Left renal pelvis (tissue), 4 donors: ENCODE results near the gene NACAD. TPM values are rescaled to one million over a fixed set of nuclear protein-coding genes. Genes with fewer than 3 reads are reported as not detected.

Experiments used
- DNase-seq, 4 donors: peaks; one replicate each; pipeline ENCODE4 v3.0.0-alpha.2; 2013; ENCODE audit warnings: low read depth in 4 of 4, low spot score in 3 of 4
- polyA plus RNA-seq, 4 donors: library from polyadenylated mRNA; unstranded; fragments of 120-200 nt; gene quantifications; one replicate each; pipeline ENCODE4 v1.2.1, GENCODE V29; 2013; ENCODE audit not compliant: insufficient read length in 4 of 4

NACAD gene
- polyA plus RNA-seq, 4 donors, result 8.5 to 10.0 (median 9.0) TPM

DNA sequence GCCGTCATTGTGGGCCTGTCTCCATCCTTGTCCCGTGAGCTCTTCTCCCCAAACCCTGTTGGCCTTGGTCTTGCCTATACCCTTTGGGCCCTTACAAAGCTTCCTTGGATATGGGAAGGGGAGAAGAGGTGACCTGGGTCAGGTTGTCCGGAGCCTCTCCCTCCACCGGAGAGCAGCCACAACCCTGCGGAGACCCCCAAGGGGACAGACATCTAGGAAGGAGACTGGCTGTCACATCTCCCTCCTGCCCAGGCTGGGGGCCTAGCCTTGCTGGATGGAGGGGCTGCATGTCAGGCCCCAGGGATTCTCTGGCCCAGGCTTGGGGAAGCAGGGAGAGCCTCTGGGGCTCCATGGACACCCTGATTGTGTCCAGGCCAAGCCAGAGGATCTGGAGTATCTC is 11.8 kb downstream of the NACAD start:
- DNase-seq, result no peak

GRCh38 chr7:45075871-45076796 is 12.6 kb downstream of the NACAD start:
- DNase-seq, result no peak

DNA sequence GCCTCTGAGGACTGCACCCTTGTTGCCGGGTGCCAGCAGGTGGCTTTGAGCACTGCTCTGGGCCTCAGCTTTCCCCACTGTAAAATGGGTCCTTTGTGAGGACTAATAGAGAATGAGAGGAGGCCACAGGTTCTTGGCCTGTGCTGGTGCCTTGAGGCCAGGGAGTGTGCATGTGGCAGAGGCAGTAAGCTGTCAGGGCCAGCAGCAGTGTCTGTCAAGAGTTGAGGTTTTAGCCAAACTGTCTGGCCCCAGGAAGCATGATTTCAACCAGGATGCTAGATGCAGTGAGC is 13.5 kb downstream of the NACAD start:
- DNase-seq, result no peak

DNA sequence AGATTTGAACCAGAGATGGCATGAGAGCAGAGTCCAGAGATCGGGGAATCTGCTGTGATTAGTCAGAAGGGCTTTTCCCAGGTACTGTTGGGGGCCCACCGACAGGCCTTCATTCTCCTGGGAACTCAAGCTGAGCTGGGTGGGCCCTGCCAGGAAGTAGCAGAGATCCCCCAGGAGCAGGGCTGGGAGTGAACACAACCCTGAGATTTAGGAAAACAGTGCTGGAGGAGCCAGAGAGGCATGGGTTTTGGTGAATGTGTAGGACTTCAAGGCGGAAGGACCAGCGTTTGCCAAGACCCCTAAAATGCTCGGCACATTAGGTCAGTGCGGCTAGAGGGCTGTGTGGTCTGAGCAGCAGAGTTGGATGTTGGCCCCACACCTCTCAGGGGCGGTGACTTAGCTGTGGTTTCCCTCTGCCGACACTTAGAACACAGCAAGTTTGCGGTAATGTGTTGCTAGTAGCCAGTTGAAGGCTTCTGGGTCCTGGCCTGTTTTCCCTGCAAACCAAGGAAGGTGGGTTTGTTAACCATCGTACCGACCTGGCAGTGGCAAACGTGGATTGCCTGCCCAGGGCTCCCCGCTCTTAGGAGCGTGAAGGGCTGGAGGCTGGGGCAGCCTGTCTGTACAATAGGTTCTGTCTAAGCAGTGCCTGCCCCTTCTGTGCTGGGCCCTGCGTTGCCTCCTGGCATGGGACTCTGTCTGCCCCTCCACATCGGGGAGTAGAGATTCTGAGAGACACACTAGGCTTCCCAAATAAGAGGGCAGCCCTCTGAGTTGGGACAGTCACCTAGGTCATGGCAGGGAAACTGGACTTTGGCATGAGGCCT is 14.0 kb downstream of the NACAD start:
- DNase-seq, result no peak

DNA sequence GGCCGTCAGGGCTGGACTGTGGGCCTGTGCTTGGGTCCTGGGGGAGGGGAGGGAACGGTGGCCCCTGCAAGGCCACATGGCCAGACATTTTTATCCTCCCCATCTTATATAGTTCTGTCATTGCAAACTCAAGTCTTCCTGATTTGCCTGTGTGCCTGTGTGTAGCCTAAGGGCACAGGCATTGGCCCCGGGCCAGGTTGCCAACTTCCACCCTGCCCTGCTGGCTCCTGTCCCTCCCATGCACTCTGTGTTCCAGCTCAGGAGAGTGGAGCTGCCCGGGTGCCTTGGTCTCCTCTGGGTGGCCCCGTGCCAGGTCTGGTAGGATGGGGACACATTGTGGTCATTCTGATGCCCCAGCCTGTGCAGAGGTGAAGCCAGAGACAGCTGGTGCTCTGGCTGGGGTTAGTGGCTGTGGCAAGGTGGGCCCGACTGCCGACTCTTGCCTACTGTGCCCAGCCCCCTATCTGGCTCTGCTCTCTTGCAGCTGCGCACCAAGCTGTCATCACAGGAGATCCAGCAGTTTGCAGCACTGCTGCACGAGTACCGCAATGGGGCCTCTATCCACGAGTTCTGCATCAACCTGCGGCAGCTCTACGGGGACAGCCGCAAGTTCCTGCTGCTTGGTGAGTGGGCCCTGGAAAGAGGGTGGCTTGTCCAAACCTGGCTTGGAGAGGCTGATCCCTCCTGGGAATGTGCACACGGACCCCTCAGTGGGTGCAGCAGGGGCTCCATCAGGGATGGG is 14.8 kb downstream of the NACAD start:
- no peak for DNase-seq

- no peak for DNase-seq
Observed at GRCh38 chr7:45073031-45073785, 15.6 kb downstream of the NACAD start.

GRCh38 chr7:45072131-45073030 is 16.4 kb downstream of the NACAD start:
- no peak for DNase-seq

- DNase-seq, result no peak
Observed at GRCh38 chr7:45071528-45071927, 17.2 kb downstream of the NACAD start.

DNA sequence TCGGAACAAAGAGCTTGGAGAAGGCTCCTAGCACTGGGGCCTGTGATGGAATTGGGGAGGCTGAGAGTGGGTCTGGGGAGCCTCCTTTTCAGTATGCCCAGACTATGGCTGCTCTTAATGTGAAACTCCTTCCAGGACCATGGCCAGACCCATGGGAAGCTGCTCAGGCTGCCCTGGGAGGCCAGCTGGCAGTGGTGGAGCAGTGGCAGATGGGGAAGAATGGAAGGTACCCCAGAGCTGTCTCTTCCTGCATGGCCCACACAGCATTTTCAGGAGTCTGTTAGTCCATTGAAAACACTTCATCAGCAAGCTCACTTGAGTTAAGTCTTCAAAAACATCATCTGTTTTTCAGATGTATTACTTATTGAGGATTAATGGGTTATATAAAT is 18.5 kb downstream of the NACAD start:
- DNase-seq, result no peak

DNA sequence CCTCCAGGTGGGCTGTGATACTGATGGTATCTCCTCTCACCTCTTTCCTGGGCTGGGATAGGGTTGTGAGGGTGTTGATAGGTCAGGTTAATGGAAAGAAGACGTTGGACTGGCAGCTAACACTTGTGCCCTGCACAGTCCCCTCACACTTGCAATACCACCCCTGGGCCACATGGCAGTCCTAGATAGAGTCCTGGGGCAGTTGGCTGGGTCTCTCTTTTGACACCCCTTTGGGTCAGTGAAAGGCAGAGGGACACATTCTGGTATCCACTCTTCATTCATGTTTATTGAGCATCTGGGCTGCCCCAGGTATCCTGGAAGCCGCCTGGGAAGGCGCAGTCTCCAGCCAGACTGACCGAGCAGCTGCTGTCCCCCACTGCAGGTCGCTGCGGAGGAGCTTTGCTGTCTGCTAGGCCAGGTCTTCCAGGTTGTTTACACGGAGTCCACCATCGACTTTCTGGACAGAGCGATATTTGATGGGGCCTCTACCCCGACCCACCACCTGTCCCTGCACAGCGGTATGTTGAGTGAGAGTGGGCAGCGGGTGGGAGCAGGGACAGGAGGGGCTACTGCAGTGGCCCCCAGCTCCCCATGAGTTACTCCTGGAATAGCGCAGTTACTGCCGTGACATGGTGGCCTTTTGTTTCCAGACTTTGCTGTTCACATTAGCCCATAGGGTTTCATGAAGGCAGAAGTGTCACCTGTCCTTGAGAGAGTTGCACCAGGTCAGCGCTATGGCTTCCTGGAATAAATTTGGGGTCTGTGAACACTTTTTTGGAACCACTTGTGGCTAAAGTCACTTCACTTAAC is 19.1 kb downstream of the NACAD start:
- no peak for DNase-seq

- no peak for DNase-seq
Observed at GRCh38 chr7:45068236-45069023, 20.3 kb downstream of the NACAD start.

GRCh38 chr7:45067582-45067981 is 21.2 kb downstream of the NACAD start:
- no peak for DNase-seq

GRCh38 chr7:45066409-45066808 is 22.4 kb downstream of the NACAD start:
- no peak for DNase-seq

DNA sequence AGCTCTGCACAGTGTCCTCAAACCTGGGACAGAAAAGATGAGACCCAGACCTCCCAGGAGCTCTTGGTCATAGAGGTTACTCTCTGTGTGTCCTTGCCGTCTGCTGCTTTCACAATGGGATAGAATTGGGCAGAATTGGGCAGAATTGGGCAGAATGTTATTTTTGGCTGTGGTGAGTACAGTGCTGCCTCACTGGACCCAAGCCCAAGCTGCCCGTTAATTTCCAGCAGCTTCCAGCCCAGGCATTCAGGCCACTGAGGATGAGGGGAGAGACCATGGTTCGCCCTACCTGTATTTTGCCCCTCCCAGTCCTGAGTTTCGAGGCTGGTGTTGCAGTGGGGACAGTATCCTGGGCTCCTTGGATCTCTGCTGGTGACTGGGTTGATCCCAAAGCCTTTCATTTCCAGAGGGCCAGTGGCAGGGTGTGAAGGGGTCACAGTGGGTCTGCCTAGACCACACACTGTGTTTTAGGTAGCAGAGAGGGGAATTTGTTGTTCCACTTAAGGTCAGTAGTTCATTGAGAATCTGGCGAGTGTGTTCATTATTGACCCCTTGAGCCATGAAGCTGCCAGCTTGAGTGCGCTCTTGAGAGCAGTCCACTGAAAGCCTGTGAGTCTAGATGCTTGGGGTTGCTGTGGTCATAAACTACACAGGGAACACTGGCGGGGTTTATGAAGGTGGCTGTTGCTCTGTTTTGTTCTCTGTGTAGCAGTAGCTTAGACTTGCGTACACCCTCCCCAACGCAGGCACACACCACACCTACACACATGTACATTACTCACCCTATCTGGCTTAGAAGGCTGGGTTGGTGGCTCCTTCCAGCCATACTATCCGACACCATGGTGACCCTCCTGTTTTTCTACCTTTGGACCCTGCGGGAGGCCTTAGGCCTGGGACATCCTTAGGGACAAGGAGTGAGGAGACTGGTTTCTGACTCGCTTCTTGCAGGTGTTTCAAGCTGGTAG is 23.5 kb downstream of the NACAD start:
- no peak for DNase-seq

DNA sequence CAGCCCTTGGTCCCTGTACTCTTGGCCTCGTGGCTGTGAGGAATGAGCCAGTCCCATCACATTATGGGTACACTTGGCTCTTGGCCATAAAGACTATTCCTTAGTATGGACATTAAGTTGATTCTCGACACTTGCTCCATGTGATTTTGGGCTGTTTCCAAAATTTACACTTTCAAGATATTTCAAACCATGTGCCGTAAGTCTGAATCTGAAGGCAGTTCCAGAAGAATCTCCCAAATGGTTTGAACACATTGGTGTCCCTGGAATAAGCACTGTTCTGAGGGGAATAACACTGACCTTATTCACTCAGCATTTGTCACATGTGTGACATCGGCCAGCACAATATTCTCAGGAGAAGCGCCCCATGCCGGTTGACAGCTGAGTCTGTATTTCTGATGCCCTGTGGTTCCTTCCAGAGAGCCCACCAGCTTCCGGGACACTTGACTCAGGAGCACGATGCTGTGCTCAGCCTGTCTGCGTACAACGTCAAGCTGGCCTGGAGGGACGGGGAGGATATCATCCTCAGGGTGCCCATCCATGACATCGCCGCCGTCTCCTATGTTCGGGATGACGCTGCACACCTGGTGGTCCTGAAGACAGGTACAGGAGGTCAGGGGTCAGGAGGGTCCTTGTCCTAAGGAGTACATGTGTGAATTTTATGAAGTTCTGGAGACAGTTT is 24.6 kb downstream of the NACAD start:
- no peak for DNase-seq

DNA sequence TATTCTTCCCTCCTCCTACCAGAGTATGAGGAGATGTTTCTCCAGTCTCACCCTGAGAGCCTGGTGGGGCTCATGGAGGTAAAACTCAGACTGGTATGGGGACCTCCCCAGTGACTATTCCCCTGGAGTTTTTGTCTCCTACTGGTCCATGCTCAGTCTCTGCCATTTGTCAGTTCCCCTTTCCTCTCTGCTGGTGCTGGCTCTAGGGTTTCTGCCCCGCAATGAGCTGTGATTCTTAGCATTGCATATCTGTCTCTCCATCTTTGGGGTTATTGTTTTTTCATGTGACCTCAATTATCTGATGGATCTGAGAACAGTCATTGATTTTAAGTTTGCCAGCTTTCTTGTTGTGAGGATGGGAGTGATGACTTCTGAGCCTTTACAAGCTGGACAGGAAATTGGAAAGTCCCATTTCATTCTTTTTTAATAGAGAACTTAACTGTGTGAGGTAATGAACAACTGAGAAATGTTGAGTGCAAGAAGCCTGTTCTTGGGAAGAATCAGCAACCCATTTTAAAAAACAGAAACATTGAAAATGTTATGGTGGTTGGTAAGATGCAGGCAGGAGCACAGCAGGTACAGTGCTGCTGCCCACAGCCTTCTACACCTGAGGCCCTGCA is 26.9 kb downstream of the NACAD start:
- DNase-seq, result no peak
